SK-N-MC (cell line): ENCODE measurements around the gene POLR2J.
"Not testable (repeated sequence)": the region's sequence is repeated elsewhere in the genome, so short reads cannot be mapped to it uniquely, and the experiment has no call there.

Experiments used
- EZH2 ChIP-seq: fragments of 200-600 bp; sonication (generic); IDR thresholded peaks from one replicate; pipeline ENCODE4 v1.6.1; 2017; ENCODE audit warnings: antibody characterized with exemption
- FOXP2 ChIP-seq: optimal IDR thresholded peaks from 2 replicates; pipeline ENCODE3; 2011; ENCODE audit warnings: mild to moderate bottlenecking, moderate library complexity; ENCODE audit not compliant: insufficient read depth; ENCODE audit errors: extremely low read length, control extremely low read depth
- POLR2AphosphoS5 ChIP-seq: IDR thresholded peaks from 2 replicates; pipeline ENCODE4 v1.6.1; 2012; ENCODE audit warnings: mild to moderate bottlenecking, low read depth, low read length, borderline replicate concordance

GRCh38 chr7:102484317-102484716 lies 5.6 kb upstream of the POLR2J start:
- not testable (repeated sequence) for TF ChIP-seq POLR2AphosphoS5, EZH2, FOXP2
